NCI-H345 treated with DMSO at 0.1 percent for 48 hours (cell line): ENCODE data around the gene KDM8.

Experiments
- DNase-seq: peaks from one replicate; lab custom pipeline; 2025; ENCODE audit not compliant: unreplicated experiment; lab: John Stamatoyannopoulos, UW

KDM8 gene

DNA sequence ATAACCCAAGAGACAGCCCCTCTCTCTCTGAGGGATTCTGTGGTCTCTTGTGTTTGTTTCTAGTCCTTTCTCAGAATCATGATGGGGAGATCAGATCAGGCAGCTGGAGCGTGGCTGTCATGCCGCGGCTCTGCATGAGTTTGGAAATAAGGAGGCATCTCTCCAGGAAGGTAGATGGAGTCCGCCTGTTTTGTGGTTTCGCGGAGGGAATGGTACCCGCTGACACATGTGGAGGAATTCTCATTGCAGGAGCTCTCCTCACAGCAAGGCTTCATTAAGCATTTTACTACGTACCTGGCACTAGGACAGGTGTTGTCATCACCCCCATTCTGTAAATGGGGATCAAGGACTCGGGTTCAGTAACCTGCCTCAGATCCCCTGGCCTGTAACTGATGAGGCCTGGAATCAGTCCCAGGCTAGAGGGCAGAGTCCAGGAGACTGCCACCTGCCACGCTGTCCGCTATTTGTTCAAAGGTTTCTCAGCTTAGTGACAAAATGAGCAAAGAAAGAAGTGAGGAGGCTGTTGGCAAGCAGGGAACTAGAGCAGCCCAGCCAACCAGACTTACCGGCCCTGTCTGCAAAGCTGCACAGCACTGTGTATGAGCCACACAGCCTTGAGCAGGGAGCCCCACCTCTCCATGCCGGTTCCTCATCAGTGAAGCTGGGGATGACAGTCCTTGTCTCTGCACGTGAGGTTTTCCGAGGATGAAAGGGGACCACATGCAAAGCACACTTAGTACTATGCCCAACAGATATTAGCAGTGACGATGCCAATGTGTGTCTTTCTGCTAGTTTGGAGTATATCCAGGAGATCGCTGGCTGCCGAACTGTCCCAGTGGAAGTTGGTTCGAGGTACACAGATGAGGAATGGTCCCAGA, 11.0 kb downstream of the KDM8 start:
- DNase-seq = no peak

DNA sequence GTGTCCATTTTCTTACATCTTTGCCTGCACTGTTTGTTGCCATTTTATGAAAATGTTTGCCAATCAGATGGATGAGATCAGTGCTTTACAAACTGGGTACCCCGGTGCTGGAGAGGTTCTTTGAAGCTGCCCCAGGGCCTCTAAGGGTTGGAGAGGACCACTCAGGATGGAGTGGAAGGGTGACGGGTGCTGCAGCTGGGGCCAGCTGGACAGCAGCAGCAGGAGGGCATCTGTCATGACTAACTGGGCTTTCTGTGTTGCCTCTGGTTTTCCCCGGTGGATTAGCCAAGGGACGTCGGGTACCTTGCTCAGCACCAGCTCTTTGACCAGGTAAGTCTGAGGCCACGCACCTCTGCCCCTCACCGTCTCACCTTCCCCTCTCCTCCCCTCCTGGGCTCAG, 12.3 kb downstream of the KDM8 start:
- DNase-seq = no peak

DNA sequence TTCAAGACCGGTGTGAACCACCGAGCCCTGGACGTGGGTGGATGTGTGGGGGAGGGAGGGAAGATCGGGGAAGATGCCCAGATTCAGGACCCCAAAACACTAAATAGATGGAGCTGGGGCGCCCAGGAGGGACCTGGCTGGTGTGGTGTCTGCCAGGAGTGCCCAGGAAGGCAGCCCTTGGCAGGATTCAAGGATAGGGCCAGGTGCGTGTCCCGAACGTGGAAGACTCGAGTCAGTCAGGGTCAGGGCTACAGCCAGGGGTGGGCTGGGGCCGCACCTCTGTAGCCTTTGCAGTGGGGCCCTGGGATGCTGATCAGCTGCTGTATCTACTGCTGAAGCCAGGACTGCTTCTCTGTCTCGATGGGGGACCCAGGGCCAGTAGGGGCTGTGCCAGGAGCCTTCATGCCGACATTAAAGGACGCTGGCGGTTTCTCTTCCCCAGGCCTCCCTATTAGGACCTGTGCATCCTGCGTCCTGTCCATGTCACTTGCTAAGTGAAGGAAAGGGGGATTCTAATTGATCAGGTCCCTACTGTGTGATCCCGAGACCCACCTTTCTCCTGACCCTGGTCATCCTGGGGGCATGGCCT, 13.1 kb downstream of the KDM8 start:
- no peak for DNase-seq

DNA sequence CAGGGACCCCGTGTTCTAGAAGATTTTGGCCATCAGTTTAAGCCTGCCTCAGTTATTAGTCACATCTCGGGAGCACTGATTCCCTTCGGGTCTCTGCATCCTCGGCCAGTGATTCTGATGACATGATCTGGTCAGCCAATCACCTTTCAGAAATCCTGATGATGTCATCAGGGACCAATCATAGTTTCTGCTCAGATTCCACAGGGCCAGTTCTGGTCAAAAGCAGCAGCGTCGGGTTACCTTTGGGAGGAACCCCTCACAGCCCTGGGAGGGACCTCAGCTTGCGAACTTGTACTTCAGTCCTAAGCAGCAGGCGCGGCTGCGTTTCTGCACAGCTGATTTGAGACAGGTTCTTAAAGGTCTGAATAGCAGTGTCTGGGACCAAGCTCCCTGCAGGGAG, 13.9 kb downstream of the KDM8 start:
- DNase-seq = no peak

DNA sequence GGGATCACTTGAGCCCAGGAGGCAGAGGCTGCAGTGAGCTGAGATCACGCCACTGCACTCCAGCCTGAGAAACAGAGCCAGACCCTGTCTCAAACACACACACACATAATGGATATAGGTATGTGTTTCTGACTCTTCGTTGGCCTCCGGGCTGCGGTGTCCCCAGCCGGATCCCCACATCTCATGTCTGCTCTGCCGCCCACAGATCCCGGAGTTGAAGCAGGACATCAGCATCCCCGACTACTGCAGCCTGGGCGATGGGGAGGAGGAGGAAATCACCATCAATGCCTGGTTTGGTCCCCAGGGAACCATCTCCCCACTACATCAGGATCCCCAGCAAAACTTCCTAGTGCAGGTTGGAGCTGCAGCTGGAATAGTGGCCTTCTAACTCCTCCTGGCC, 15.4 kb downstream of the KDM8 start:
- DNase-seq = no peak

DNA sequence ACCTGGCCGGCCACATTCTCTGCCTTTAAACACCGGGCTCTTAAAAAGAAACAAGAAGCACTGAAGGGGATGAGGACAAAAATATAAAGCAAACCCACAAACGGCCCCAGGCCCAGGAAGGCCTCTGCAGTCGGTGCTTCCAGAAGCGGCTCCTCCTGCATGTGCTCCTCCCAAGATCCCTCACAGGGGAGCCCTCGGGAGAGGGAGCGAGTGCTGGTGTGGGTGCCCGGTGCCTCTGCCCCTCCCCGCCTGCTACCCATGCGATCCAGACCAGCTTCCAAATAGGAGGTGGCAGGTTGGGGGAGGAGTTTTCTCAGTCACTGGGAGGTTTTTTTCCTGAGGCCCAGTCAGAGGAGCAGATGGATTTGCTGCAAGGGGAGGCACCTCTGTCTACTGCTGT, 15.8 kb downstream of the KDM8 start:
- DNase-seq = no peak

DNA sequence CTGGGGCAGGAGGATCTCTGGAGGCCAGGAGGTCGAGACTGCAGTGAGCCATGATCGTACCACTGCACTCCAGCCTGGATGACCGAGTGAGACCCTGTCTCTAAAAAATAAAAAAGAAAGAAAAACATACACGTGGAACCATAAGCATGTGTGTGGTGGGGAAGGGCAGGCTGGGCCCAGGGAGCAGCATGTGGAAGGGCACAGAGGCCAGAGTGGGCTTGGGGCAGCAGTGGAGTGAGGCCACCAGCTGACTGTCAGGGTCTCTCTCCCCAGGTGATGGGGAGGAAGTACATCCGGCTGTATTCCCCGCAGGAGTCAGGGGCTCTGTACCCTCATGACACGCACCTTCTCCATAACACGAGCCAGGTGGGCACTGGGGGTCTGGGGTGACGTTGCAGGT, 16.8 kb downstream of the KDM8 start:
- no peak for DNase-seq

DNA sequence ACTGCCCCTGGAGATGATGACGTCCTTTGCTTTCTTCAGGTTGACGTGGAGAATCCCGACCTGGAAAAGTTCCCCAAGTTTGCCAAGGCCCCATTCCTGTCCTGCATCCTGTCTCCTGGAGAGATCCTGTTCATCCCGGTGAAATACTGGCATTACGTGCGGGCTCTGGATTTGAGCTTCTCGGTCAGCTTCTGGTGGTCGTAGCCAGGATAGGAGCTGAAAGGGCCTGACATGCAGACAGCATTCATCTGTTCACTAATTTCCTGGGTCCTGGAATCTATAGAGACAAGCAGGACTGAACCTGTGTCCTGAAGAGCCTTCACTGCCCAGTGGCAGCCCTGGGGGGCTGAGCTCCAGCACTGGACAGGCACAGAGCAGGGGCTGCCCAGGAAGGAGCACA, 17.2 kb downstream of the KDM8 start:
- DNase-seq = no peak

DNA sequence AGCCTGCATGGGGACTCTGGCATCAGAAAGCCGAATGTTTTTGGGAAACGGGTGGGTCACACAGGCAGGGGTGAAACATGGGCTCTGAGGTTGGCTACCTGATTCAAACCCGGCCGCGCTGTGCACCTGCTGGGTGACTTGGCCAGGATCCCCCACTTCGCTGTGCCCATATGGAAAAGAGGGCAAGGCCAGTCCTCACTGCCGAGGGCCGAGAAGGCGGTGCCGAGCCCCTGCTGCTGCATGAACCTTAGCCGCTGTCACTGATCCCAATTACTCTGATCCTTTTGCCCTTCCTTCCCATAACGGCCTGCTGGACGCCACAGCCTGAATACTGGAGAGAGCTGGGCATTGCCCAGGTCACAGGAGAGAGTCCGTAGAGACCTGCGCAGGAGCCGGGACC, 17.7 kb downstream of the KDM8 start:
- DNase-seq = no peak

DNA sequence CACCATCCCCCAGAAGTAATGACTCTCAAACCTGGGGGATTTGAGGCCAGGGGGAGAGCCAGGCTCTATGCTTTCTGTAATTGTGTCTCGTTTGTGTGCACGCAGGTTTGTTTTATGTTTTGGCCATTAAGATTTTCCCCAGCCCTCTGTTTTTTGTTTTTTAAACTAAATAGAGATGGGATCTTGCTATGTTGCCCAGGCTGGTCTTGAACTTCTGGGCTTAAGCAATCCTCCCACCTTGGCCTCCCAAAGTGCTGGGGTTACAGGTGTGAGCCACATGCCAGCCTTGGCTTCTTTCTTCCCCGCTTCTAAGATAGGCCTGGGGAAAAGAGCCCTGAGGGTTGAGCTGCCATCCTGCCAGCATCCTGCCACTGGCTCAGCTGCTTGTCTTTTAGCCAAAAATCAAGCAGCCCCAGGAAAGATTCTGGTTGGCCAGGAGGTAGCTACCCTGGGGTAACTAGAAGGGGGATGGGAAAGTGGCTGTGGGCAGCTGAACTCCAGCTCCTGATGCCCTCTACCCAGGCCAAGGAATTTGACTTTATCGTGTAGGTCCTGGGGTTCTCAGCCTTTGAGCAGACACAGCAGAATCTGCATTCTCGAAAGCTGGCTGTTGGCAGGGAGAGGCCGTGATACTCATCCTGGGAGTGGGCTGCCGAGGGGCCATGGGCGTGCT, 18.4 kb downstream of the KDM8 start:
- no peak for DNase-seq

DNA sequence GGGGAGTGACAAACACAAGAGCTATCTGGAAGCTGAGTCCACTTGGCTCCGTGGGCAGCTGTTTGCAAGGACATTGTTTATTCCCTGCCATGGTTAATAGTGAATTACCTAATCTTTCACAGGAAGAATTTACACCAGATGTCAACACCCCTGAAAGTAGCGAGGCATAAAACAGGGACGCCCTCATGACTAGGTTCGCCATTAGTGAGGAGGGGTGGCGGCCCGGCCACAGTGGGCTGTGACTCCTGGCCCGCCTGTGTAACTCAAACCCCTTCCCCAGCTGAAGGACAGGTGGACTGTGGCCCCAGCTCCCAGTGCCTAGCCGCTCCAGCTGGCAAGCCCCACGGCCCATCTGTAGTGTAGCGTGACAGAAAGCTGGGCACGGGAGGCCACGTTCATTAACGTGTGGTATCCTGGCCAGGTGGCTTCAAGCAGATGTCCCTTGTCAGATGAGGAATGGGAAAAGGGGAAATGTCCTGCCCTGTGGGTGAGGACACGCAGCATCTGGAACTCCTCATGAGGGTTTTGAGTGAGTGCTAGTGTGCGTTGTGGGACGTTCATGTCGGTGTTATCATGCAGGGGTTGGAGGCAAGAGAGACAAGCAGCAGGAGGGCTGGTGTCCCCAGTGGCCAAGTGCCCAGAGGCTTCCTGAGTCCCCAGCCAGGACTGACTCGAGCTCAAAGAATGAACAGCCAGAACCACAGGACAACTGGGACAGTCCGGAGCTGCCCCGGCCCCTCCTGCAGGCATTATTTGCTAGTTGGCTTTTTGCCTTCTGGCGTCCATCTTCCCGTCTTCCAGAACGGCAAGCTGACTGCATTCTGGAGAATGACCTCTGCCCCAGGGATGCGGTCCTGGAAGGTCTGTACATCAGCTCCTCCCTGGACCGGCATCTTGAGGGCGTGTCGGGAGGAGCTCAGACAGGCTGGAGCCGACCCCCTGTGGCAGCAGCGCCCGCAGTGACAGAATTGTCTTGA, 19.2 kb downstream of the KDM8 start:
- no peak for DNase-seq

DNA sequence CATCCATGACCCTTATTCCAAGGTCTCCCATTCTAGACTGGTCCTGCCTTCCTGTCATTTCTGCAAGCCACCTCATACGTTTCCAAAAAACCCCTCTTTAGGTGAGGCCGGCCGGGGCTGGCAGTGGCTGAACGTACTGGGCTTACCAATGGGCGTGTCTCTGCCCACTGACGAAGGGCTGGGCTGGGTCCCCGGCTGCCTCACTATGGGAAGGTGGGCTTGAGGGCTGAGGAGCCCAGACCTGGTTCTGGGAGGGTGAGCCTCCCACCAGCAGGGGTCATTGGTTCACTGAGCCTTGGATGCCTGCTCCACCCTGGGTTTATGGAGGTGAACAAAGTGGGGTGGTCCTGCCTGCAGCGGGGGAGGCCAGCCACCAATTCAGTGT, 19.9 kb downstream of the KDM8 start:
- DNase-seq = no peak

DNA sequence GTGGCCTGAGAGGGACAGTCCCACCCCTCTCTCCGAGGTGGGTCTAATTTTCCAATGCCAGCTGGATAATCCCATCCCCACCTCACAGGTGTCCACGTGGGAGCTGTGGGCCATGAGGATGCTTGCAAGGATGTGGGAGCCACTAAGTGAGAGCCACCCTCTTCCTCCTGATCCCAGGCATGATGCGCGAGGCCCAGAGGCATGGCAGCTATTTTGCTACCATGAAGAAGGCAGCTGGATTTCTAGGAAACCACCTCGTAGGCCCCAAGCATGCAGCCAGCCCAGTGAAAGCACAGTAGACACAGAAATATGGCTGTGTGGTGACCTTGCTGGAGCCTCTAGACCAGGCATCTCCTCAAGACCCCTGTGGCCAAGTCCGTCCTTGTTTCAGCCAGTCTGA, 20.4 kb downstream of the KDM8 start:
- DNase-seq = no peak

DNA sequence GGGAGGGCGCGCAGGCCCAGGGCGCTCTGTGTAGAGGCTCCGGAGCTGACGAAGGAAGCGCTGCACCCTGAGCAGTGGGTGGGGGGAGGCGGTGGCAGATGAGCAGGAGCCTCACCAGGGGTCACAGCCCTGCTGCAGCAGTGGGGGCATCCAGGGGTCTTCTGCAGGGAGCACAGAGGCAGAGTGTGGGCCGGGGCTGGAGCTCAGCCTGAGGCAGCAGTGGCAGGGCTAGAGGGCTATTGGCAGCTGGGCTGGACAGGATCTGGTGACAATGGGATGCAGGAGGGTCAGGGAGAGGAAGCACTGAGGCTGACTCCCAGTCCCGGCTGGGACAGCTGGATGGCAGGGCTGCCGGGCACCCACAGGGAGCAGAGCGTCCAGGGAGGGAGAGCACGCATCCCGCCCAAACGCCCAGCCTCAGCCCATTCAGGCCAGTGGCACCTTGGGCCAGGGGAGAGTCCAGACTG, 21.0 kb downstream of the KDM8 start:
- DNase-seq = no peak

DNA sequence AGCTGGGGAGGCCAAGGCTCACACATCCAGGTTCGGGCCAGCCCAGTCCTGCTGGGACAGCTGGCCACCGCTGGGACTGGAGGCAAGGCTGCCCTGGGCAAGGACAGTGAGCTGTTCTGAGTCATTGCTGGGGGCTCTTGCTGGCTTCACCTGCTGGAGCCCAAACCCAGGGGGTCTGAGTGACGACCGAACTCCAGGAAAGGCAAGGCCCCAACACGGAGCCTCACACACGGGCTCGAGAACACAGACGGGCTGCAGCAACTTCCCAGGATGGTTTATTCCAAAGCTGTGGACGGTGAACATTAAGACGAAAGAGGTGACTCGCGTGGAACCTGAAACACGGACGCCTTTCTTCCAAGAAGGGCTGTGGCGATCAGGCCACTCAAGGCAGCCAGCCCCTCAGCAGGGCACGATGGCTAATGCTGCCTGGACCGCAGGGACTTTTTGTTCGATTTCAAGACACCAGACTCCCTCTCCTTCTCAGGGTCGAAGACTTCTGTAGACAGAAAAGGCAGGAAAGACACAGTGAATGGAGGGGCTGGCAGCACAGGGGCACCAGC, 21.5 kb downstream of the KDM8 start:
- no peak for DNase-seq

DNA sequence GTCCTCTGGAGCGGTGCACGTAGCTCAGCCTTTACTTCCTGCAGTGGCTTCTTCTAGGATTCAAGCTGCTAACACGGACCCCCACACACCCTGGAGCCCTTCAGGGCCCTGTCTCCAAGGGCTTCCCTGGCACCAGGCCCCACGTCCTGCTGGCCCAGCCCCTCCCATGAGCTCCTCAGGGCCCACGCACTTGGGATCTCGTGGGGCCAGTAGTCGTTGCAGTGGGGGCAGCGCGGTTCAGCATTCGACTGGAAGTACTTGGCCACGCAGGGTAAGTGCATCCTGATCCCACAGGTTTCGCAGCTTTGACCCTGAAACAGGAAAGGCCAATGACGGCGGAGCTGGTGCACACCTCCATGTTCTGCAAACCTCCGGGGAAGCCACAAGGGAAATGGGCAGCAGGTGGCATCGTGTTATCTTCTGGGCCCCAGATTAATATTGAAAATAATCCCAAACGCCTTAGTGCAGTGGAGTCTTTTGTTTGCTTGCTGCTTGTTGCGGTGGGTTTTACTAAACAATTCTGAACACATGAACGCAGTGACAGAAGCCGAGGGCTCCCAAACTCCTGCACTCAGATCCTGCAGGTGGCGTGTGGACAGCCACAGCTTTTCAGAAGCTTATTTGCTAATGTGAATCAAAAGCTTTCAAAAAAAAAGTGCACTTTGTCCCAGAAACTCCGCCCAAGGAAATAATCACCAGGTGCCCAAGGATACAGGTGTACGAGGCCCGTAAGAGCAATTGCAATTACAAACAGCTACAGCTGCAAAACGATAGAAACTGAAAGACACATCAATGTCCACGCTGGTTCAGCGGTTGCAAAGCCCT, 22.4 kb downstream of the KDM8 start:
- DNase-seq = peak; percentile 16

DNA sequence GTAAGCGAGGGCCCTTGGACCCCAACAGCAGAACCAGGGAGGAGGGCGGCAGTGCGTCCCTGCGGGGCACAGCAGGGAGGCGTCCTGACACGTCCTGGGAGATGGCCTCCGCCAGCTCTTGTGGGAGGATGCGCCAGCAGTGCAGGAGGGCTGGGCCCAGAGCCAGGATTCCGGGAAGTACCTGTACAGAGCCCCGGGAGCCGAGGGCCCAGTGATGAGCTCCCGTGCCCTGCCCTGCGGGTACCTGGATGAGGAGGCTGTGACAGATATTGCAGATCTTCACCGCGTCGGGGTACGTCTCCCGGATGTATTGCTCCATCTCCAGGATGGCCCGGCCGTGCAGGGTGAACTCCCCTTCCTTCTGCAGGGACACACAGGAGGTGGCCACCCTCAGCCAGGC, 23.1 kb downstream of the KDM8 start:
- DNase-seq = peak; percentile 60

DNA sequence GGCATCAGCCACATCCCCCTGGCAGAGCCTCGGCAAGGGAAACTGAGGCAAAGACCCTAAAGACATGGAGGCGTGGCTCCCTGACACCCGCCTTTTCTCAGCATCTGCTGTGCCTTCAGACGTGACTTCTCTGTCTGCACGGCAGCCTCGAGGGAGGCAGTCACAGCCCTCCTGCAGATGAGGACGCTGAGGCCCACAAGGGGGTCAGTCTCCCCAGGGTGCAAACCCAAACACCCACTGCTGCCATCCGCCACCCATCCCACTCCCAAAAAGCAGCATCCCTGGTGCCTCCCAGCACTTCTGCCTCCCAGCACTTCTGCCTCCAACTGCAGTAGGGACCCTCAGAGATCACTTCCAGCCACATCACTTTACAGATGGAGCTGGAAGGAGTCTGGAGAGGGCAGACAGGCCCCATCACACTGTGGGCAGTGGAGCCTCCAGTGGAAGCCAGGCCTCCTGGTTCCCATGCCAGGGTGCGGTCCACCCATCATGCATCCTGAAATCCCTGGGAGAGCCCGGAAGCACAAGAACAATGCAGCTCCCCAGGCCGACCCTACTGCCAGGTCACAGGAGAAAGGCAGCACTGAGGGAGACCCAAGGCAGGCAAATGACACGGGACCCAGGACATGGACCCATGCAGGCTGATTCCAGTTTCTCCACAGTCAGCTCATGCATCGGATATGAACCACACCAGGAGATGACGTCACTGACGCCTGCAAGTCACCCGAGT, 23.8 kb downstream of the KDM8 start:
- no peak for DNase-seq

DNA sequence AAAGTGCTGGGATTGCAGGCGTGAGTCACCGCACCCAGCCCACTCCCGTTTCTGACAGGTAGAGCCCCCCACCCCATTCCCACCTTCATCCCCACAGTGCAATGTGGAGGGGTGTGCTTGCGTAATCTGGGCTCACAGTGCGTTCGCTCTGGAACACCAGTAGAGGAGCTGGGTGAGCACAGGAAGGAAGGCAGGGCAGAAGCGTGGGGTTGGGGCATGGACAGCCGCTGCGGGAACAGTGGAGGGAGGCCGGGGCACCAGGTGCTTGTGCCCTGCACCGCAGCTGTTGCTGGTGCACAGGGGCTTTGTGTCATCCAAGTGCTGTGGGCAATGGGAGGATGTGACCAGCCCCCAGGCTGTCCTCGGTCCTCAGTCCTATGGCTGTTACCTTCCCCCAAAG, 24.7 kb downstream of the KDM8 start:
- no peak for DNase-seq
